ENCODE data around the gene BLVRA. TPM values are rescaled to one million over a fixed set of nuclear protein-coding genes. Genes with fewer than 3 reads are reported as not detected.

BLVRA gene
- total RNA-seq, 1 donor from 2014 or later, result 60.2 TPM

- H3K4me3 ChIP-seq (ENCODE audit: low read depth, low read length), result no peak overlapping the region
- TF ChIP-seq CTCF (IDR thresholded peaks at IDR 0.05; ENCODE audit: insufficient read depth, low read length, poor library complexity, severe bottlenecking), result no peak
- no peaks in the 10 kb centered on the region for H3K36me3 ChIP-seq (ENCODE audit: control insufficient read depth, insufficient read depth, low read length)
- H3K27me3 ChIP-seq (ENCODE audit: control insufficient read depth, insufficient read depth, low read length), result no peaks in the 10 kb centered on the region
- DNase-seq (ENCODE audit: low read depth), result no peak
These were observed 2.9 kb downstream of the BLVRA start for GRCh38 chr7:43761382-43761781.

GRCh38 chr7:43761938-43762692, 3.6 kb downstream of the BLVRA start:
- no peak overlapping the region for H3K4me3 ChIP-seq (ENCODE audit: low read depth, low read length)
- no peak for DNase-seq (ENCODE audit: low read depth)
- TF ChIP-seq CTCF (IDR thresholded peaks at IDR 0.05; ENCODE audit: insufficient read depth, low read length, poor library complexity, severe bottlenecking), result no peak
- H3K27me3 ChIP-seq (ENCODE audit: control insufficient read depth, insufficient read depth, low read length), result no peaks in the 10 kb centered on the region
- no peaks in the 10 kb centered on the region for H3K36me3 ChIP-seq (ENCODE audit: control insufficient read depth, insufficient read depth, low read length)

- no peak overlapping the region for H3K4me3 ChIP-seq (ENCODE audit: low read depth, low read length)
- H3K36me3 ChIP-seq (ENCODE audit: control insufficient read depth, insufficient read depth, low read length), result no peaks in the 10 kb centered on the region
- H3K27me3 ChIP-seq (ENCODE audit: control insufficient read depth, insufficient read depth, low read length), result no peaks in the 10 kb centered on the region
- no peak for DNase-seq (ENCODE audit: low read depth)
- no peak for TF ChIP-seq CTCF (IDR thresholded peaks at IDR 0.05; ENCODE audit: insufficient read depth, low read length, poor library complexity, severe bottlenecking)
These were observed 4.7 kb downstream of the BLVRA start for GRCh38 chr7:43763183-43763582.

- Histone ChIP-seq H3K4me3 (ENCODE audit: low read depth, low read length) (no peak overlapping the region), H3K27me3 (ENCODE audit: control insufficient read depth, insufficient read depth, low read length) (no peaks in the 10 kb centered on the region), H3K36me3 (ENCODE audit: control insufficient read depth, insufficient read depth, low read length) (no peaks in the 10 kb centered on the region)
- no peak for TF ChIP-seq CTCF (IDR thresholded peaks at IDR 0.05; ENCODE audit: insufficient read depth, low read length, poor library complexity, severe bottlenecking)
- no peak for DNase-seq (ENCODE audit: low read depth)
These were observed 5.7 kb downstream of the BLVRA start for GRCh38 chr7:43764039-43764761.

- TF ChIP-seq CTCF (IDR thresholded peaks at IDR 0.05; ENCODE audit: insufficient read depth, low read length, poor library complexity, severe bottlenecking), result no peak
- no peaks in the 10 kb centered on the region for H3K36me3 ChIP-seq (ENCODE audit: control insufficient read depth, insufficient read depth, low read length)
- no peaks in the 10 kb centered on the region for H3K27me3 ChIP-seq (ENCODE audit: control insufficient read depth, insufficient read depth, low read length)
- no peak overlapping the region for H3K4me3 ChIP-seq (ENCODE audit: low read depth, low read length)
- DNase-seq (ENCODE audit: low read depth), result peak; percentile 50
These were observed 6.5 kb downstream of the BLVRA start for GRCh38 chr7:43764807-43765491.
